ENCODE data around the gene LSR.

Gene LSR

DNA sequence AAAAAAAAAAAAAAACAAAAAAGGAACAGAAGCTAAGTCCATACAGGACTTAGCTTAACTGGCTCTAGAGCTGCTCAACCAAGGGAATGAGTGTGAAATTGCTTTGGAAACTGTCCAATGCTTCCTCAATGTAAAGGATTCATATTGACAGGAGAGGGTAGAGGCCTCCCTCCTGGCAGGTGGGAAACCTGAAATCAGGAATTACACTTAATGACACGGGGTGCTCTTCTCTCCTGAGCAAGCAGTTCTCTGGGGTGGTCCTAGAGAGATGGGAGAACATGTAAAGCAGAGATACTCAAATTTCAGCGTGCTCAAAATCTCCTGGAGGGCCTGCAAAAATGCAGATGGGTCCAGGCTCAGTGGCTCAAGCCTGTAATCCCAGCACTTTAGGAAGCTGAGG is 39.5 kb downstream of the LSR start:
- H3K36me3 ChIP-seq (ENCODE audit: control insufficient read depth, low read depth, low read length) = no peaks in the 10 kb centered on the region
- no peak overlapping the region for H3K27ac ChIP-seq (ENCODE audit: low read length)
- no peaks in the 10 kb centered on the region for H3K27me3 ChIP-seq (ENCODE audit: control insufficient read depth, insufficient read depth, low read length)
- H3K4me3 ChIP-seq (ENCODE audit: low read length) = no peak overlapping the region
- H3K9me3 ChIP-seq (ENCODE audit: control insufficient read depth, low read depth, low read length) = no peaks in the 10 kb centered on the region
- peaks cover 6% of the 10 kb centered on the region for H3K4me1 ChIP-seq (ENCODE audit: control insufficient read depth, low read depth, low read length)
- H3K9ac ChIP-seq (ENCODE audit: low read length) = no peak overlapping the region

DNA sequence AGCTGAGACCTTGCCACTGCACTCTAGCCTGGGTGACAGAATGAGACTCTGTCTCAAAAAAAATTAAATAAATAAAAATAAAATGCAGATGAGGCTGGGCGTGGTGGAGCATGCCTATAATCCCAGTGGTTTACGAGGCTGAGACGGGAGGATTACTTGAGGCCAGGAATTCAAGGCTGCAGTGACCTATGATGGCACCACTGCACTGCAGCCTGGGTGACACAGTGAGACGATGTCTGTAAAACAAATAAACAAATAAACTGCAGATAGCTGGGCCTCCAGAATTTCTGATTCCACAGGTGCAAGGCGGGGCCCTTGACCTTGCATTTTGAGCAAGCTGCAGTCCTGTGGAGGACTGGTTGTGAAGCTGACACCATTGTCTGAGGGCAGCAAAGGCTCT is 40.1 kb downstream of the LSR start:
- H3K4me3 ChIP-seq (ENCODE audit: low read length) = no peak overlapping the region
- no peaks in the 10 kb centered on the region for H3K27me3 ChIP-seq (ENCODE audit: control insufficient read depth, insufficient read depth, low read length)
- H3K9me3 ChIP-seq (ENCODE audit: control insufficient read depth, low read depth, low read length) = no peaks in the 10 kb centered on the region
- no peak overlapping the region for H3K27ac ChIP-seq (ENCODE audit: low read length)
- H3K9ac ChIP-seq (ENCODE audit: low read length) = no peak overlapping the region
- no peaks in the 10 kb centered on the region for H3K36me3 ChIP-seq (ENCODE audit: control insufficient read depth, low read depth, low read length)
- peaks cover 6% of the 10 kb centered on the region for H3K4me1 ChIP-seq (ENCODE audit: control insufficient read depth, low read depth, low read length)

DNA sequence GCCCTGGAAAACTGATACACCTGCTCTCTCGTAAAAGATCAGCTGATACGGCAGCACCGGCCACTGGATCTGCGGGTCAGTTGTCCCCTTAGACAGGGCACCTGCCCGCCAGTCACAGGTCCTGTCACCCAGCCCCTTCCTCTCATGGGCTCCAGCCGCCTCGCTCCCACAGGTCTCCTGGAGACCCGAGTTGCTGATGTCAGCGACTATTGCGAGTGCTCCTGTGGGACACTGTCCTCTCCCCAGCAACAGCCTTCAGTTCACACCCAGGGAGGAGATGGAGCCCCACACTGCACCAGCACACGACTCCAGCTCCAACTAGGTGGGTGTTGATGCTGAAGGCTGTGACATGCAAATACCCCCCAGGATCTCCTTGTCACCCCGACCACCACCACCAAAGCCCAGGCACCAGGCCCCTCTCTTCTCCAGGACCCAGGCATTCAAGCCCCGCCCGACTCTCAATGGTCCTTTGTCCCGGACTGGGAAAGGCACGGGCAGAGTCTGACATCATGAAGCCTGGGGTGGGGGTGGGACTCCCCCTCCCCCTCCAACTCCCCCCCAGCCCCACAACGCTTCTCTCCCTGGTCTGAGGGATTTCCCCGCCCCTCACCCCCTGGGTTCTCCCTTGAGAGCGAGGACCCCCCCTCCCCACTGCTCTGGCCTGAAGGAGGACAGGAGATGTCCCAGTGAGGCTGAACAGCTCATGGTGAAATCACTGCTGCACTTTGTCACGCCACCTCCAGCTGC is 41.8 kb downstream of the LSR start:
- Histone ChIP-seq H3K36me3 (ENCODE audit: control insufficient read depth, low read depth, low read length) (no peaks in the 10 kb centered on the region), H3K9me3 (ENCODE audit: control insufficient read depth, low read depth, low read length) (no peaks in the 10 kb centered on the region), H3K4me3 (ENCODE audit: low read length) (no peak overlapping the region), H3K27me3 (ENCODE audit: control insufficient read depth, insufficient read depth, low read length) (no peaks in the 10 kb centered on the region), H3K4me1 (ENCODE audit: control insufficient read depth, low read depth, low read length) (no peaks in the 10 kb centered on the region), H3K9ac (ENCODE audit: low read length) (no peak overlapping the region), H3K27ac (ENCODE audit: low read length) (no peak overlapping the region)

DNA sequence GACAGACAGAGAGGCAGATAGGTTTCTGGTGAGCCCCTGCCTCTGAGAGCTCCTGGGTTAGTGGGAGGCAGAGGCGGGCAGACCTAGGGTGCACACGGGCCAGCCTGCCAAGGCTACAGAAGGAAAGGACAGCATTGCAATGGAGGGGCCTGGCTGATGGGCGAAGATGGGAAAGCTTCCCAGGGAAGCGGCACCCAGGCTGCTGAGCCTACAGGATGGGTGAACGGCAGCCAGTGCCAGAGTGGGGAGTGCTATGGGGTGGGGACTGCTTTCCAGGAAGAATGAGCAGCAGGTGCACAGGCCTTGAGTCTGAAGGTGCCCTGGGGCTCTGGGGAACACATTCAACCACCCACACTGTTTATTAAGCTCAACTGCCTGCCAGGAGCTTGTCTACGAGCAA is 42.5 kb downstream of the LSR start:
- Histone ChIP-seq H3K9ac (ENCODE audit: low read length) (no peak overlapping the region), H3K36me3 (ENCODE audit: control insufficient read depth, low read depth, low read length) (no peaks in the 10 kb centered on the region), H3K4me1 (ENCODE audit: control insufficient read depth, low read depth, low read length) (no peaks in the 10 kb centered on the region), H3K27me3 (ENCODE audit: control insufficient read depth, insufficient read depth, low read length) (no peaks in the 10 kb centered on the region), H3K4me3 (ENCODE audit: low read length) (no peak overlapping the region), H3K9me3 (ENCODE audit: control insufficient read depth, low read depth, low read length) (no peaks in the 10 kb centered on the region), H3K27ac (ENCODE audit: low read length) (no peak overlapping the region)

DNA sequence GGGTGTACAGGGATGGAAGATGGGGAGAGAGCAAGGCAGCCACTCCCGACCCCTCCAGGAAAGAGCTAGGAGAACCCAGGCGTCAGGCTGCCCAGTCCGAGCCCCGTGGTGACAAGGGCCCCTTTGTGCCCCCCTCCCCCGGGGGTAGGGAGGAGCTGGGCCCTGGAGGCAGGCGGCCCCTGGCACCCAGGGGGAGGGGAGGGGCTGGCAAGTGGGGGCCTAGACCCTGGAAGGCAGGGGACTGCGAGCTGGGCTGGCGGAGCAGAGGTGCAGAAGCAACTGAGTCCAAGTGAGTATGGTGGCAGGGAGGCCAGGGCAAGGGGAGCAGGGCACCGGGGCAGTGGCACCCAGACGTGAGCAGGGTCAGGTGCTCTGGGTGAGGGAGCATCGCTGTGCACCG is 43.1 kb downstream of the LSR start, which contains the start of gene MAG:
TSS of gene MAG (plus strand) at position 246 of the 400 bp plus-strand sequence. CDS start 3,248 bp downstream, outside the sequence.
- H3K27ac ChIP-seq (ENCODE audit: low read length) = no peak within 1 kb of the TSS
- H3K4me1 ChIP-seq (ENCODE audit: control insufficient read depth, low read depth, low read length) = no peaks in the 10 kb centered on the region
- no peaks in the 10 kb centered on the region for H3K9me3 ChIP-seq (ENCODE audit: control insufficient read depth, low read depth, low read length)
- no peak within 1 kb of the TSS for H3K4me3 ChIP-seq (ENCODE audit: low read length)
- no peaks in the 10 kb centered on the region for H3K27me3 ChIP-seq (ENCODE audit: control insufficient read depth, insufficient read depth, low read length)
- no peaks in the 10 kb centered on the region for H3K36me3 ChIP-seq (ENCODE audit: control insufficient read depth, low read depth, low read length)
- no peak within 1 kb of the TSS for H3K9ac ChIP-seq (ENCODE audit: low read length)

DNA sequence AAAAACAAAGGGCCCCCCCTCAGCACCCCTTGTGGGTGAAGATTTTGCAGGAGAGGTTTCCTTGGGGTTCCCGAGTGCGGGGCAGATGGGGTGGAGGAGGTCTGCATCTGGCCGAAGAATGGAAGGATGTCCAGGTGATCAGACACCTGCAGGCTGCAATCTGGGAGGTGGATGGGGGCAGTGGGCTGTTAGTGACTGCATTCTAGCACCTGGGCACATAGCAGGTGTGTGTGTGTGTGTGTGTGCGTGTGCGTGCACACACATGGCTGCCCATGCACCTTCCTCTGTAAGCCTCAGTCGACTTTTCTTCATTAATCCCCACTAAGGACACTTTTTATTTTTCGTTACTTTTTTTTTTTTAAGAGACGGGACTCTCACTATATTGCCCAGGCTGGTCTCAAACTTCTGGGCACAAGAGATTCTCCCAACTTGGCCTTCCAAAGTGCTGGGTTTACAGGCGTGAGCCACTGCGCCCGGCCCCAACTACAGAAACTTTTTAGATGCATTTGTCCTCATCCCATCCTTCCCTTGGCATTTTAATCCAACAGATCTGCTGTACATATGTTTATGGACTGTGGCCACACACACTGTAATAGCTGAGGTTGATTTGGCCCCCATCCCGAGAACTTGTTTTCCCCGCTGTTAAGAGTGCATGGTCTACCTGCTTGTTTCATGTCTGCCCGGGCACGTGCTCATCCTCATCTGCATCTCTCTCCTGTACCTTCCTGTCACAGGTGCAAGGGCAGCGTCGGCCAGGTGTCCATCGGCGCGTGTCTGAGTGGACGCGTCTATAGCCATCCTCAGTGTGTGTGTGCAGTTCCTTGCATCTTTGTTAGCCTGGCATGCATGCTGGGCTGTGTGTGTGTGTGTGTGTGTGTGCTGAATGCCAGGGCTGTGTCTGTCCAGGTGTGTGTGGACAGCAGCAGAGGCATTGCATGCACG is 43.9 kb downstream of the LSR start:
- H3K9ac ChIP-seq (ENCODE audit: low read length) = no peak overlapping the region
- no peaks in the 10 kb centered on the region for H3K27me3 ChIP-seq (ENCODE audit: control insufficient read depth, insufficient read depth, low read length)
- H3K4me1 ChIP-seq (ENCODE audit: control insufficient read depth, low read depth, low read length) = no peaks in the 10 kb centered on the region

DNA sequence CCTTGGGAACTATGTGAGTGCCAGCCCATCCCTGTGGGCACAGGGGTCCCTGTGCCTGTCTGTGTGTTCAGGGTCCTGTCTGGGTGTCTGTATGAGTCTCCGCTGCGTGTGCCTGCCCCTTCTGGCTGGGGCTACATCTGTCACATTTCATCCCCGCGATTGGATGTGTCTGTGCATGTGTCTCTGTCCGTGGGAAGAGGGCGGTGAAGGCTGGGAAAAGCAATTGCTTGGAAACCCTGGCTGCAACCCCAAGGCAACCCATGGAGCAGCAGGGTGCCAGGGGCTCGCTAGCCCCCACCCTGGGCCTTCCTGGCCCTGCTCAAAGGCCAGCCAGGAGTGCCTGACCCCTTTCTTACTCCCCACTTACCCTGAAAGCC is 44.5 kb downstream of the LSR start:
- Histone ChIP-seq H3K27ac (ENCODE audit: low read length) (no peak overlapping the region), H3K9me3 (ENCODE audit: control insufficient read depth, low read depth, low read length) (no peaks in the 10 kb centered on the region), H3K4me1 (ENCODE audit: control insufficient read depth, low read depth, low read length) (no peaks in the 10 kb centered on the region), H3K9ac (ENCODE audit: low read length) (no peak overlapping the region), H3K4me3 (ENCODE audit: low read length) (no peak overlapping the region), H3K36me3 (ENCODE audit: control insufficient read depth, low read depth, low read length) (no peaks in the 10 kb centered on the region), H3K27me3 (ENCODE audit: control insufficient read depth, insufficient read depth, low read length) (no peaks in the 10 kb centered on the region)

More for the DNA sequence above, 43.9 kb downstream of the LSR start:
- no peaks in the 10 kb centered on the region for H3K36me3 ChIP-seq (ENCODE audit: control insufficient read depth, low read depth, low read length)
- no peaks in the 10 kb centered on the region for H3K9me3 ChIP-seq (ENCODE audit: control insufficient read depth, low read depth, low read length)
- H3K4me3 ChIP-seq (ENCODE audit: low read length) = no peak overlapping the region
- no peak overlapping the region for H3K27ac ChIP-seq (ENCODE audit: low read length)

DNA sequence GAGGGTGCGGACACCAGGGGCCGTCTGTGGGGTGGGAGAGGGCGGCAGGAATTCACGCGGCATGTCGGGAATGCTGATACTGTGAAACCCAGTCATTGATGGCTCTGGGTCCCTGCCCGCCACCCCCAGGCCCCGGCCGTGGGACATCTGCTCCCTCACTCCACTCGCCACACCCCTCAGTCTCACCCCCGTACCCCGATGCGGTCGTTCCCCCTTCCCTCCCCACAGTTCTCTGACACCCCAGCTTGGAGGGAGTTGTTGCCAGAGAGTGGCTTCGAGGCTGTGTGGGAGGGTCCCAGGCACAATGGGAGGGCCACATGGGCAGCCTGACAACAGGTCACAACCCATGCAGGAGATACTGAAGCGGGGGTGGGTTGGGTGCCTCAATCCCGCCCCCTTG is 45.0 kb downstream of the LSR start:
- H3K4me1 ChIP-seq (ENCODE audit: control insufficient read depth, low read depth, low read length) = no peaks in the 10 kb centered on the region
- no peak overlapping the region for H3K9ac ChIP-seq (ENCODE audit: low read length)
- no peak overlapping the region for H3K27ac ChIP-seq (ENCODE audit: low read length)
- no peak overlapping the region for H3K4me3 ChIP-seq (ENCODE audit: low read length)
- H3K36me3 ChIP-seq (ENCODE audit: control insufficient read depth, low read depth, low read length) = no peaks in the 10 kb centered on the region
- no peaks in the 10 kb centered on the region for H3K9me3 ChIP-seq (ENCODE audit: control insufficient read depth, low read depth, low read length)
- no peaks in the 10 kb centered on the region for H3K27me3 ChIP-seq (ENCODE audit: control insufficient read depth, insufficient read depth, low read length)

DNA sequence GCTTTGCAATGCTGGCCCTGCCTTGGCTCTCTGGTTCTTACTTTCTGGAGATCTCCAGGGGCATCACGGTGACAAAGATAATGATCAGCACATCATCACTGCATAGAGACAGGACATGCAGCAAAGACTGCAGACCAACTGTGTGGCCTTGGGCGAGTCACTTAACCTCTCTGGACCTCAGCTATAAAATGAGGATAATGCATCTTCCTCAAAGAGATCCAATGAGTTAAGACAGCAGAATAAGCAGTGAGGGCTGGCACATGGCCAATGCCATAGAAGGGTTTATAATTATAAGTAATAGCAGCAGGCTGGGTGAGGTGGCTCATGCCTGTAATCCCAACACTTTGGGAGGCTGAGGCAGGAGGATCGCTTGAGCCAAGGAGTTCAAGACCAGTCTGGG is 45.5 kb downstream of the LSR start:
- H3K4me1 ChIP-seq (ENCODE audit: control insufficient read depth, low read depth, low read length) = no peaks in the 10 kb centered on the region
- no peak overlapping the region for H3K27ac ChIP-seq (ENCODE audit: low read length)
- no peaks in the 10 kb centered on the region for H3K9me3 ChIP-seq (ENCODE audit: control insufficient read depth, low read depth, low read length)
- no peaks in the 10 kb centered on the region for H3K36me3 ChIP-seq (ENCODE audit: control insufficient read depth, low read depth, low read length)
- H3K27me3 ChIP-seq (ENCODE audit: control insufficient read depth, insufficient read depth, low read length) = no peaks in the 10 kb centered on the region
- H3K4me3 ChIP-seq (ENCODE audit: low read length) = no peak overlapping the region
- H3K9ac ChIP-seq (ENCODE audit: low read length) = no peak overlapping the region

DNA sequence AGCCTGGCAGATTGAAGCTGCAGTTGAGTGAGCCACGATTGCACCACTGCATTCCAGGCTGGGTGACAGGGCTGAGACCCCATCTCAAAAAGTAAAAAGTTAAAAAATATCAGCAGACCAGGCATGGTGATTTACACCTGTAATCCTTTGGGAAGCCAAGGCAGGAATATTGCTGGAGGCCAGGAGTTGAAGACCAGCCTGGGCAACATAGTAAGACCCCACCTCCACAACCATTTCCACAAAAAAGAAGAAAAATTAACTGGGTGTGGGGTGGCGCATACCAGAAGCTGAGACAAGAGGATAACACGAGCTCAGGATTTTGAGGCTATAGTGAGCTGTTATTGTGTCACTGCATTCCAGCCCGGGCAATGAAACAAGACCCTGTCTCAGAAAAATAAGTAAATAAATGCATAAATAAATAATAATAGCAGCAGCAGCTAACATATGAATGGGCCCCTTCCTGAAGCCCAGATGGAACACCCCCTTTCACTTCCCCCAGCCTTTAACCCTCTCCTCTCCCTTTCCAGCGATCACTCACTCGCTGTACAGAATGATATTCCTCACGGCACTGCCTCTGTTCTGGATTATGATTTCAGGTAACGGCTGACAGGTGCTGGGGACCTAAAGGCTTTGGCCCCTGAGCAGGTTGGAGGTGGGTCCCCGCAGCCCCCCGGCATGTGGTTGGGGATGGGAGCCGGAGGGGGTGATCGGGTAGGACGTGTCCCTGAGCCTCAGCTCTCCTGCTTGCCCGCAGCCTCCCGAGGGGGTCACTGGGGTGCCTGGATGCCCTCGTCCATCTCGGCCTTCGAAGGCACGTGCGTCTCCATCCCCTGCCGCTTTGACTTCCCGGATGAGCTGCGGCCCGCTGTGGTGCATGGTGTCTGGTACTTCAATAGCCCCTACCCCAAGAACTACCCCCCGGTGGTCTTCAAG is 46.3 kb downstream of the LSR start:
- no peak overlapping the region for H3K27ac ChIP-seq (ENCODE audit: low read length)
- H3K27me3 ChIP-seq (ENCODE audit: control insufficient read depth, insufficient read depth, low read length) = no peaks in the 10 kb centered on the region
- H3K9ac ChIP-seq (ENCODE audit: low read length) = no peak overlapping the region
- H3K4me3 ChIP-seq (ENCODE audit: low read length) = no peak overlapping the region
- no peaks in the 10 kb centered on the region for H3K9me3 ChIP-seq (ENCODE audit: control insufficient read depth, low read depth, low read length)
- no peaks in the 10 kb centered on the region for H3K4me1 ChIP-seq (ENCODE audit: control insufficient read depth, low read depth, low read length)
- no peaks in the 10 kb centered on the region for H3K36me3 ChIP-seq (ENCODE audit: control insufficient read depth, low read depth, low read length)
